GM06990 (cell line): ENCODE data around the gene PIPOX.

Experiments used
- DNase-seq: peaks from one replicate; pipeline ENCODE4 v3.0.0-alpha.2; 2011; ENCODE audit not compliant: insufficient read length; ENCODE audit errors: extremely low read depth
- H3K27me3 ChIP-seq: replicated peaks from 2 replicates; pipeline ENCODE4 v1.6.0; 2011; ENCODE audit warnings: low read length; ENCODE audit not compliant: control insufficient read depth, insufficient read depth
- H3K36me3 ChIP-seq: 2 replicates; pipeline ENCODE4 v1.5.1; 2011; ENCODE audit warnings: low read length; ENCODE audit not compliant: control insufficient read depth, insufficient read depth
- H3K4me3 ChIP-seq: replicated peaks from 2 replicates; pipeline ENCODE4 v1.5.1; 2011; ENCODE audit warnings: low read depth, mild to moderate bottlenecking, control low read depth, low read length
- CTCF ChIP-seq: IDR thresholded peaks from 2 replicates; pipeline ENCODE4 v1.5.1; 2011; ENCODE audit warnings: low read length, control low read depth, mild to moderate bottlenecking, inconsistent platforms; ENCODE audit not compliant: insufficient read depth, poor library complexity, severe bottlenecking

PIPOX gene

DNA sequence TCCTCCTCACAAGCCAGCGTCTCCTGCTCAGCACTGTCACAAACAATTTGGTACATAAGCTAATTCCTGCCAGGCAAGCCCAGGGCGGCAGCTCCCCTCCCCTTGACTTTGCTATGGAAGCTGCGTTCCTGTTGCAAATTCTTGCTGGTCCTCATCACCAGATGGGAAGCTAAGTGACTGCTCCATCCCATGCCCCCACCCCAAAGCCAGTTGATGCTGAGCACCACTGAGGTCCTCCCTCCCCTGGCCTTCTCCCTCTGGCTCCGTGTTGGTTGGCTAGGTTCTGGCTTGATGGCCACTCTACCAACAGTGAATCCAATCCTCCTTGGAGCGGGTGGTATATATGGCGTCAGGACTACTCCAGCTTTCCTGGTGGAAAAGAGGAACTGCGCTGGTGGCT is 34.4 kb downstream of the PIPOX start:
- no peak for DNase-seq
- Histone ChIP-seq H3K36me3 (peaks cover 11% of the 10 kb centered on the region), H3K27me3 (no peaks in the 10 kb centered on the region), H3K4me3 (no peak overlapping the region)
- TF ChIP-seq CTCF = no peak

GRCh38 chr17:29078183-29079045 is 35.5 kb downstream of the PIPOX start:
- DNase-seq = no peak
- H3K27me3 ChIP-seq = no peaks in the 10 kb centered on the region
- no peak for TF ChIP-seq CTCF
- H3K4me3 ChIP-seq = no peak overlapping the region
- peaks cover 11% of the 10 kb centered on the region for H3K36me3 ChIP-seq

DNA sequence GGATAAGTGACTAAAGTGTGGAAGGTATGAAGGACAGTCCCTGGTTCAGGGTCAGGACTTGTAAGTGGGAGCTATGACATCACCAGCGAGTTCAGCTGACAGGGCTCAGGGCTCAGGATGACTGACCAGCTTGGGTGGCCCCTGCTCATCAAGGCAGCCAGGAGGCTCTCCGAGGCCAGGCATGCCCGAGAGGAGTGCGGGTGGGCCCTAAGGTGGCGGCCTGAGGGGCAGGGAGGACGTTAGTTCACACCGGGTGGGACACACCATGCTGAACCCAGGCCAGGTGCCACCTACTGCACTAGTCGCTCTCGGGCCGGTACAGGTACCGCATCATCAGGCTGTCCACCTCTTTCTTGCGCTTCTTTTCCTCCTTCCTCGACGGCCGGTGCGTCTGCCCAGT is 36.5 kb downstream of the PIPOX start:
- Histone ChIP-seq H3K4me3 (no peak overlapping the region), H3K27me3 (no peaks in the 10 kb centered on the region), H3K36me3 (peaks cover 11% of the 10 kb centered on the region)
- DNase-seq = no peak
- TF ChIP-seq CTCF = no peak

- Histone ChIP-seq H3K36me3 (peaks cover 11% of the 10 kb centered on the region), H3K27me3 (no peaks in the 10 kb centered on the region), H3K4me3 (no peak overlapping the region)
- TF ChIP-seq CTCF = no peak
- DNase-seq = no peak
Measured at GRCh38 chr17:29079887-29080286, 36.9 kb downstream of the PIPOX start.

DNA sequence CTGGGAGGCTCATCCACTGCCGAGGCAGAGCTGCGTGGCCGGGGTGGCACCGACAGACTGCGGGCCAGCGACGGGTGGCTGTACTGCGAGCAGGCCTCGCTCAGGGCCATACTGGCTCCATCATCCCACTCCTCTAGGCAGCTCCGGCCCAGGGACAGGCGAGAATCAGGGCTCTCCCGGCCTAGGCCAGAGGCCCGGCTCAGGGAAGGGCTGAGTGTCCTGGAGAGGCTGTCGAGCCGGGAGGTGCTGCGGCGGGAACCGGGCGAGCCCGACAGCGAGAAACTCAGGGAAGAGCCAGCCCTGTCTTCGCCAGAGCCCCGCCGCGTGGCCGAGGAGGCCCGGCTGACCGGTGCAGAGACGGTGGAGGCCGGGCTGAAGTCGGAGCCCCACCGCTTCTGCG is 37.4 kb downstream of the PIPOX start:
- Histone ChIP-seq H3K36me3 (peaks cover 11% of the 10 kb centered on the region), H3K4me3 (no peak overlapping the region), H3K27me3 (no peaks in the 10 kb centered on the region)
- DNase-seq = no peak
- no peak for TF ChIP-seq CTCF
